Gastroesophageal sphincter (tissue), 3 donors: ENCODE measurements around the gene PABPN1.
A peak's percentile ranks its signal among the peaks of the same experiment; 100 is the strongest.

Experiments used
- CTCF ChIP-seq, 4 experiments: fragments of 200-600 bp in 2 of 4; fragments of 450-650 bp in 2 of 4; sonication (generic) in 1 of 4; IDR thresholded peaks; one replicate each; pipeline ENCODE4 v1.5.1; 2017 to 2019; ENCODE audit warnings: antibody characterized with exemption in 4 of 4, mild to moderate bottlenecking in 2 of 4, moderate library complexity in 2 of 4
- POLR2A ChIP-seq, 2 donors: fragments of 450-650 bp; IDR thresholded peaks; one replicate each; pipeline ENCODE4 v1.6.1; 2017; ENCODE audit warnings: antibody characterized with exemption in 2 of 2, mild to moderate bottlenecking in 2 of 2, moderate library complexity in 1 of 2

- TF ChIP-seq CTCF (IDR thresholded peaks at IDR 0.05) (peak in 3 of 4 experiments; percentile 78 to 88 (median 88)), POLR2A (IDR thresholded peaks at IDR 0.05) (peak; percentile 46 to 69)
These were observed 19.8 kb upstream of the PABPN1 start for GRCh38 chr14:23301288-23301968.
